ENCODE measurements around the gene MAP3K13. TPM values are rescaled to one million over a fixed set of nuclear protein-coding genes. Genes with fewer than 3 reads are reported as not detected.

The MAP3K13 gene
- total and polyA plus RNA-seq, 2 of the 13 experiments (the other 11 are each of a cell fraction or from before 2014, with no cell fraction given), result 24.2 to 26.5 TPM

GRCh38 chr3:185337231-185337816, 25.6 kb upstream of the MAP3K13 start (continued):
- TF ChIP-seq PAXIP1 (CRISPR knock-in tag; conservative IDR thresholded peaks at IDR 0.05) (peak; percentile 54), TFDP2 (CRISPR knock-in tag; IDR thresholded peaks at IDR 0.05) (no peak), POLR2AphosphoS2 (IDR thresholded peaks at IDR 0.05; ENCODE audit: low read depth, low read length) (no peak), ZNF18 (CRISPR knock-in tag; IDR thresholded peaks at IDR 0.05; ENCODE audit: insufficient replicate concordance) (no peak)

GRCh38 chr3:185339945-185340344, 23.0 kb upstream of the MAP3K13 start:
- Histone ChIP-seq H3K36me3 (replicated peaks in 1 of 2; ENCODE audit: control insufficient read depth in 1 of 2, insufficient read depth in 2 of 2, low read length in 2 of 2) (peaks cover 1 to 8% of the 10 kb centered on the region in 2 experiments; a peak in 3 of 5 replicates), H4K20me1 (ENCODE audit: insufficient read depth, low read length) (no peaks in the 10 kb centered on the region; the same call in 1 of the 2 replicates), H3K27me3 (ENCODE audit: control insufficient read depth in 1 of 2, insufficient read depth in 2 of 2, low read length in 2 of 2) (no peaks in the 10 kb centered on the region), H3K4me3 (replicated peaks in 1 of 3; ENCODE audit: insufficient read depth in 1 of 3, low read depth in 2 of 3, low read length in 3 of 3) (no peak overlapping the region), H3K4me2 (ENCODE audit: low read depth, low read length) (no peak overlapping the region), H3K79me2 (ENCODE audit: insufficient read depth, low read length) (peaks cover 61% of the 10 kb centered on the region), H3K9me3 (ENCODE audit: low read length) (no peaks in the 10 kb centered on the region), H3K27ac (ENCODE audit: extremely low read length, insufficient read depth, low read length) (no peak overlapping the region), H3K4me1 (ENCODE audit: insufficient read depth, low read length) (peaks cover 36% of the 10 kb centered on the region), H2AFZ (ENCODE audit: low read length) (no peak overlapping the region), H3K9ac (ENCODE audit: insufficient read depth, low read depth, low read length) (no peak overlapping the region)
- CTCF ChIA-PET (ENCODE audit: low intra/inter-chr PET ratio, low total read pairs), result no interaction called here
- POLR2A ChIA-PET, result no interaction called here
- no TSS peak for BruUV-seq (replicated peaks)
- 95% methylated on average over 2 of the region's 2 CpGs for WGBS (ENCODE audit: low lambda C conversion rate)
- ATAC-seq (no peak), FAIRE-seq (no peak), DNase-seq (ENCODE audit: low spot score) (no peak)
- in situ Hi-C loops (cut with HindIII; ENCODE audit: extremely low pct_ligation_motif_present, low pct_unique_long_range_greater_than_20kb), result no loop called here
- intact Hi-C loops (cut with micrococcal nuclease; ENCODE audit: unreplicated experiment), result no loop called here
- TF ChIP-seq BATF2 (CRISPR knock-in tag; IDR thresholded peaks at IDR 0.05), result no peak
- no peak for TF ChIP-seq ZNF775 (CRISPR knock-in tag; IDR thresholded peaks at IDR 0.05; ENCODE audit: borderline replicate concordance)
- TF ChIP-seq PATZ1 (CRISPR knock-in tag; IDR thresholded peaks at IDR 0.05), result no peak
- no peak for TF ChIP-seq ZBTB1 (CRISPR knock-in tag; IDR thresholded peaks at IDR 0.05; ENCODE audit: borderline replicate concordance)
- TF ChIP-seq MAFK (conservative IDR thresholded peaks at IDR 0.05 in 1 of 2, IDR thresholded peaks at IDR 0.05 in 1 of 2; ENCODE audit: low read length in 2 of 2), result peak in 1 of 2 experiments; percentile 65; a peak in 2 of 4 replicates
- no peak for TF ChIP-seq GZF1 (CRISPR knock-in tag; IDR thresholded peaks at IDR 0.05)
- no peak for TF ChIP-seq ZFP1 (CRISPR knock-in tag; IDR thresholded peaks at IDR 0.05)
- TF ChIP-seq SALL2 (CRISPR knock-in tag; IDR thresholded peaks at IDR 0.05), result no peak
- TF ChIP-seq HOXA3 (CRISPR knock-in tag; IDR thresholded peaks at IDR 0.05), result no peak

Data from HepG2 (cell line).